Spleen (tissue), 11 donors: ENCODE data around the gene GRM5. TPM values are rescaled to one million over a fixed set of nuclear protein-coding genes. Genes with fewer than 3 reads are reported as not detected.

ENCODE experiments used
- DNase-seq: peaks from one replicate; pipeline ENCODE4 v3.0.0-alpha.2; 2020
- H3K27ac ChIP-seq, 8 donors: fragments of 200-600 bp; sonication (generic) in 7 of 8; 1 replicate in 4 of 8; 2 replicates in 4 of 8; pipeline versions ENCODE4 v1.5.0 to v1.8.0; 2016 to 2021; ENCODE audit warnings: inconsistent platforms in 4 of 8, mild to moderate bottlenecking in 4 of 8, moderate library complexity in 1 of 8
- H3K27me3 ChIP-seq, 7 donors: fragments of 200-600 bp; sonication (generic) in 6 of 7; replicated peaks in 1 of 7; 1 replicate in 4 of 7; 2 replicates in 3 of 7; pipeline versions ENCODE4 v1.5.0 to v1.8.0; 2016 to 2021; ENCODE audit warnings: inconsistent platforms in 3 of 7, mild to moderate bottlenecking in 1 of 7
- H3K36me3 ChIP-seq, 6 donors: fragments of 200-600 bp; sonication (generic) in 5 of 6; 1 replicate in 4 of 6; 2 replicates in 2 of 6; pipeline versions ENCODE4 v1.5.0 to v1.8.0; 2016 to 2021; ENCODE audit warnings: inconsistent platforms in 2 of 6
- H3K4me1 ChIP-seq, 6 donors: fragments of 200-600 bp; sonication (generic) in 5 of 6; 1 replicate in 3 of 6; 2 replicates in 3 of 6; pipeline versions ENCODE4 v1.5.0 to v1.8.0; 2016 to 2021; ENCODE audit warnings: inconsistent platforms in 3 of 6
- H3K4me3 ChIP-seq, 8 donors: fragments of 200-600 bp; sonication (generic) in 7 of 8; 1 replicate in 4 of 8; 2 replicates in 4 of 8; pipeline versions ENCODE4 v1.5.0 to v1.8.0; 2016 to 2021; ENCODE audit warnings: inconsistent platforms in 4 of 8, mild to moderate bottlenecking in 4 of 8, moderate library complexity in 2 of 8
- H3K9me3 ChIP-seq, 8 donors: fragments of 200-600 bp; sonication (generic) in 7 of 8; 1 replicate in 4 of 8; 2 replicates in 4 of 8; pipeline versions ENCODE4 v1.5.0 to v1.8.0; 2016 to 2021; ENCODE audit warnings: inconsistent platforms in 4 of 8
- POLR2A ChIP-seq, 3 donors: fragments of 450-650 bp; IDR thresholded peaks; one replicate each; pipeline ENCODE4 v1.5.1; 2017; ENCODE audit warnings: antibody characterized with exemption in 3 of 3, mild to moderate bottlenecking in 1 of 3
- POLR2AphosphoS5 ChIP-seq, 3 donors: sonication (generic); formaldehyde crosslinking; IDR thresholded peaks; one replicate each; pipeline ENCODE4 v1.5.1; 2017; ENCODE audit warnings: antibody characterized with exemption in 3 of 3
- WGBS, 5 donors: extraction: QIAGEN DNeasy Blood & Tissue Kit in 3 of 5; methylation state at CpG; one replicate each; pipeline versions ENCODE4 v1.1.5 to v1.1.7; 2013 to 2018; 5-methylcytosine and 5-hydroxymethylcytosine counted together
- intact Hi-C: fragments of 100-400 bp; cut with DNase I; formaldehyde crosslinking; loops from one replicate; pipeline ENCODE4 v1.15.0; 2023; ENCODE audit warnings: low total_unique reads
- polyA plus RNA-seq, 3 donors: library from polyadenylated mRNA; stranded (reverse); fragments of 200-250 nt; gene quantifications; one replicate each; pipeline ENCODE4 v1.2.1, GENCODE V29; 2013
- total RNA-seq, 7 donors: library from RNA; depleted of rRNA in 3 of 7; stranded (reverse); fragments of >200 nt in 3 of 7; fragmentation: NEBNext Ultra II Directional in 4 of 7; extraction: Animal tissue kit (Norgen Biotek cat#: 25700) in 4 of 7; gene quantifications; one replicate each; pipeline versions ENCODE4 v1.1.0 to v1.2.1, GENCODE V29; 2016 to 2021
- TF ChIP-seq, protein P1 (sequence below), 11 experiments: fragments of 200-600 bp in 7 of 11; fragments of 450-650 bp in 4 of 11; sonication (generic) in 4 of 11; IDR thresholded peaks in 8 of 11; conservative IDR thresholded peaks in 3 of 11; 1 replicate in 7 of 11; 2 replicates in 4 of 11; pipeline versions ENCODE4 v1.4.0 to v1.8.0; 2016 to 2021; ENCODE audit warnings: antibody characterized with exemption in 11 of 11, inconsistent platforms in 4 of 11, mild to moderate bottlenecking in 1 of 11
- donor health status: healthy with polysubstance abuse.
- donor health status: DM: no; HTN: no; CAD: no; lungs with moderate emphysema.
- donor health status: DM: no; HTN: no; CAD: no.
- donor health status: Bipolar disorder and iron deficiency.
- donor health status: healthy.
- donor health status: DM: no; HTN: no; CAD: no.
- donor health status: DM: yes; HTN: yes; CAD: no.

The GRM5 gene
- total and polyA plus RNA-seq, 10 donors: under 0.01 TPM; not detected in 9

DNA sequence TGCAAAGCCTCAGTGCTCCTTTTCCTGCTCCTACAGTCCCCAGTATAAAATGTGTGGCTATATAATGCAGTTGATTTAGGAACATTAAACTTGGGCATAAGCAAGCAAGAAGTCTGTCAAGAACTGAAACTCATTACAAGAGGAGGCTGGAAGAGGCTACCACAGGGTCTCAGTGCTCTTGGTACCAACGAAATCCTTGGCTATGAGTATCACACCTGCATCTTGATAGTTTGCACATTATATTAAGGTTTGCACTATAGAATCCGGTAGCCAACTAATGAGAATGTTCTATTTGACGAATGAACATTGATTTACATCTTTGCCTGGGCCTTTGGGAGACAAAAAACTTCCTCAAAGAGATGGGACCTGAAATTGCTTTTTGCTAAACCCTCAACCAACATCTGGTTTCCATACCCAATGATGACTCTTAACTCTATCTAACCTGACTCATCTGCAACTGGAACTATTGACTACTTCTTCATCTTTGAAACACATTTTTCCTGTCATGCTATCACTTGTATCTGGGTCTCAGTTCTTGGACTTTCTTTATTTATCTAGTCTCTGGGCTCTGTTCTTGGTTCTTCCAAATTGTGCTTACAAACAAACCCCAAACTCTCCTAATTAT lies 521.0 kb downstream of the GRM5 start:
- no peaks in the 10 kb centered on the region for H3K9me3 ChIP-seq
- DNase-seq: no peak
- H3K4me3 ChIP-seq: no peak overlapping the region
- H3K36me3 ChIP-seq: no peaks in the 10 kb centered on the region
- intact Hi-C loops: loop anchor here (10.0 kb wide), 2 partner anchors 820 to 1190 kb away; no protein-coding TSS in a partner anchor
- TF ChIP-seq, protein P1, sequence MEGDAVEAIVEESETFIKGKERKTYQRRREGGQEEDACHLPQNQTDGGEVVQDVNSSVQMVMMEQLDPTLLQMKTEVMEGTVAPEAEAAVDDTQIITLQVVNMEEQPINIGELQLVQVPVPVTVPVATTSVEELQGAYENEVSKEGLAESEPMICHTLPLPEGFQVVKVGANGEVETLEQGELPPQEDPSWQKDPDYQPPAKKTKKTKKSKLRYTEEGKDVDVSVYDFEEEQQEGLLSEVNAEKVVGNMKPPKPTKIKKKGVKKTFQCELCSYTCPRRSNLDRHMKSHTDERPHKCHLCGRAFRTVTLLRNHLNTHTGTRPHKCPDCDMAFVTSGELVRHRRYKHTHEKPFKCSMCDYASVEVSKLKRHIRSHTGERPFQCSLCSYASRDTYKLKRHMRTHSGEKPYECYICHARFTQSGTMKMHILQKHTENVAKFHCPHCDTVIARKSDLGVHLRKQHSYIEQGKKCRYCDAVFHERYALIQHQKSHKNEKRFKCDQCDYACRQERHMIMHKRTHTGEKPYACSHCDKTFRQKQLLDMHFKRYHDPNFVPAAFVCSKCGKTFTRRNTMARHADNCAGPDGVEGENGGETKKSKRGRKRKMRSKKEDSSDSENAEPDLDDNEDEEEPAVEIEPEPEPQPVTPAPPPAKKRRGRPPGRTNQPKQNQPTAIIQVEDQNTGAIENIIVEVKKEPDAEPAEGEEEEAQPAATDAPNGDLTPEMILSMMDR (IDR thresholded peaks at IDR 0.05 in 8 of 11, conservative IDR thresholded peaks at IDR 0.05 in 3 of 11): peak in 3 of 11 experiments; percentile 2 to 24 (median 6)
- TF ChIP-seq POLR2AphosphoS5 (IDR thresholded peaks at IDR 0.05) (no peak), POLR2A (IDR thresholded peaks at IDR 0.05) (no peak)
- H3K4me1 ChIP-seq: peaks cover 0 to 7% (median 0%) of the 10 kb centered on the region in 6 donors
- H3K27me3 ChIP-seq: no peaks in the 10 kb centered on the region
- WGBS, 5 donors: 63 to 81% (median 75%) methylated on average over 3 of the region's 3 CpGs
- H3K27ac ChIP-seq: no peak overlapping the region

DNA sequence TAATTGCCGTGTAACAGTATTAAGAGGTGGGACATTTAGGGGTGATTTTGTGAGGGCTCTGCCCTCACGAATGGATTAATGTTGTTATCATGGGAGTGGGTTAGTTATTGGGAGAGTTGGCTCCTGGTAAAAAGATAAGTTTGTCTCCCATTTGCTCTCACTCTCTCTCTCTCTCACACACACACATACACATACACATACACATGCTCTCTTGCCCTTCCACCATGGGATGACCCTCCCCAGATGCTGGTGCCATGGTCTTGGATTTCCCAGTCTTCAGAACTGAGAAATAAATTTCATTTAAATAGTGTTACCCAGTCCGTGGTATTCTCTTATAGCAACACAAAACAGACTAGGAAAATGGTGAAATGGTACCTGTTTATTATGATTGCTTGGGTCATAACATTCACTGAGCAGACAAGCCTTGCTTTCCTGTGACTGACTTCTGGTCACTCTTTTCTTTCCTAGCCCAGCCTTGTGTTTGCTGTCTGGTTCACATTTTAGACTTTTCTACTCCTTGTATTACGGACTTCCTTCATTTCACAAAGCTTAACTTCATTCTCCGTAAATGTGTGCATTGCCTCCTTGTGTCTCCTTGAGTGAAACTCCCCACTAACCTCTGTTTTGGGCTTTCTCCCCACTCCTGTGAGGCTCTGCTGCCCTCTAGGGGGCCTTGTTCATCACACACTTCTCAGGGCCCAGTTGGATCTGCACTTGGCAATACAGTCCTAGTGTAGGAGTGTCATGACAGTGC lies 521.7 kb downstream of the GRM5 start:
- intact Hi-C loops: loop anchor here (10.0 kb wide), 2 partner anchors 819 to 1189 kb away; no protein-coding TSS in a partner anchor

DNA sequence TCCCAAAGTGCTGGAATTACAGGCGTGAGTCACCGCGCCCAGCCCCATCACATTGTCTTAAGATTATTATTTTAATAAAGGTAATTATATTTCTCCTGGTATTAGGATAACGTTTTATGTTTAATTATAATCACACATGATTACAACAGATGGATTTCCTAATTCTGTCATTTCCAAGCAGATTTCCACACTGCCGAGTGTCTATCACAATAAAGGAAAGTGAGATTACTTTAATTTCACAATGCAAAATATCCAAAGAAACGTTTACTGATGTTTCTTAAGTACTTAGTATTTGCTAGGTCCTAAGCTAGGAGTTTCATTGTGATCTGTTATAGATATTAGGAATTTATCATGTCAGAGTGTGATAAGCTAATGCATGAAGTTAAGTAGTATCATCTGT lies 524.8 kb downstream of the GRM5 start:
- peaks cover 0 to 7% (median 0%) of the 10 kb centered on the region in 6 donors for H3K4me1 ChIP-seq
- TF ChIP-seq, protein P1 (IDR thresholded peaks at IDR 0.05 in 8 of 11, conservative IDR thresholded peaks at IDR 0.05 in 3 of 11): no peak
- no peak for TF ChIP-seq POLR2A (IDR thresholded peaks at IDR 0.05)
- no peak for TF ChIP-seq POLR2AphosphoS5 (IDR thresholded peaks at IDR 0.05)
- no peak overlapping the region for H3K27ac ChIP-seq
- no peak overlapping the region for H3K4me3 ChIP-seq
- H3K36me3 ChIP-seq: no peaks in the 10 kb centered on the region
- intact Hi-C loops: loop anchor here (10.0 kb wide), 2 partner anchors 816 to 1186 kb away; no protein-coding TSS in a partner anchor
- WGBS, 5 donors: 68 to 86% (median 77%) methylated on average over 6 of the region's 6 CpGs
- no peak for DNase-seq
- H3K27me3 ChIP-seq: no peaks in the 10 kb centered on the region
- no peaks in the 10 kb centered on the region for H3K9me3 ChIP-seq

More for the DNA sequence above, 521.7 kb downstream of the GRM5 start:
- H3K27me3 ChIP-seq: no peaks in the 10 kb centered on the region
- H3K4me3 ChIP-seq: no peak overlapping the region
- TF ChIP-seq, protein P1 (IDR thresholded peaks at IDR 0.05 in 8 of 11, conservative IDR thresholded peaks at IDR 0.05 in 3 of 11): peak; percentile 66 to 93 (median 80)
- no peak for TF ChIP-seq POLR2AphosphoS5 (IDR thresholded peaks at IDR 0.05)
- peak; percentile 84 for DNase-seq
- H3K36me3 ChIP-seq: no peaks in the 10 kb centered on the region
- no peaks in the 10 kb centered on the region for H3K9me3 ChIP-seq
- H3K4me1 ChIP-seq: peaks cover 0 to 7% (median 0%) of the 10 kb centered on the region in 6 donors
- no peak overlapping the region for H3K27ac ChIP-seq
- 49 to 59% (median 50%) methylated on average over 5 of the region's 5 CpGs for WGBS, 5 donors

DNA sequence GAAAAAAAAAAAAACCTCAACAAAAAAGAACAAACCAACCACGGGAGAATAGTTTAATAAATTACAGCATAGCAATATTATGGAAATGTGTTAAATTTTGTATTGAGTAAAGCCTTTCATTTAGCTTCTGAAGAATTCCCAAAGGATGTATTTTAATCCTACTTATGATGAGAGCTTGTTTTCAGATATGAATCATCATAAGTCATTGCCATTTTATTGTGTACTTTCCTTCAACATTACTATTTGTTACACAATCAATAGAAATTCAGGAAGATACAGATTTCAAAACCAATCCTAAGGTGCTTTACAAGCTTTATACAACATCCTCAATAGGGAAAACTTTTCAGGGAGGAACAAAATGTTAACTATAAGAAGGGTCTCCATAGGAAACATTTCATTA lies 527.7 kb downstream of the GRM5 start:
- TF ChIP-seq POLR2A (IDR thresholded peaks at IDR 0.05): no peak
- TF ChIP-seq, protein P1 (IDR thresholded peaks at IDR 0.05 in 8 of 11, conservative IDR thresholded peaks at IDR 0.05 in 3 of 11): no peak
- TF ChIP-seq POLR2AphosphoS5 (IDR thresholded peaks at IDR 0.05): no peak
- 41 to 90% (median 75%) methylated on average over 1 of the region's 1 CpG for WGBS, 5 donors
- Histone ChIP-seq H3K27me3 (no peaks in the 10 kb centered on the region), H3K4me1 (no peaks in the 10 kb centered on the region), H3K36me3 (no peaks in the 10 kb centered on the region), H3K4me3 (no peak overlapping the region), H3K9me3 (no peaks in the 10 kb centered on the region), H3K27ac (no peak overlapping the region)
- no peak for DNase-seq
- intact Hi-C loops: no loop called here
